HepG2 (cell line): Measurements from ENCODE around the gene CKS1B. TPM values are rescaled to one million over a fixed set of nuclear protein-coding genes. Genes with fewer than 3 reads are reported as not detected.

ENCODE experiments used
- AFF4 ChIP-seq: sonication (generic); formaldehyde crosslinking; IDR thresholded peaks from 2 replicates; pipeline ENCODE4 v1.4.0; 2020; ENCODE audit warnings: missing genetic modification reagents
- FIP1L1 ChIP-seq: fragments of 200-400 bp; formaldehyde crosslinking; IDR thresholded peaks from 2 replicates; pipeline ENCODE4 v1.6.1; 2018; ENCODE audit warnings: low read depth, mild to moderate bottlenecking, low read length, moderate library complexity, borderline replicate concordance; ENCODE audit not compliant: insufficient read depth
- FOXJ3 ChIP-seq: sonication (generic); formaldehyde crosslinking; IDR thresholded peaks from 2 replicates; pipeline ENCODE4 v1.4.0; 2020; ENCODE audit warnings: missing genetic modification reagents, mild to moderate bottlenecking, borderline replicate concordance
- ISL2 ChIP-seq: sonication (generic); formaldehyde crosslinking; IDR thresholded peaks from 2 replicates; pipeline ENCODE4 v1.5.0; 2020; ENCODE audit warnings: missing genetic modification reagents
- NCOA1 ChIP-seq: sonication (generic); formaldehyde crosslinking; IDR thresholded peaks from 2 replicates; pipeline ENCODE4 v1.9.0; 2021; ENCODE audit warnings: missing genetic modification reagents
- POLR2G ChIP-seq: fragments of 200-400 bp; formaldehyde crosslinking; IDR thresholded peaks from 2 replicates; pipeline ENCODE4 v1.6.1; 2018; ENCODE audit warnings: mild to moderate bottlenecking, low read depth, low read length, moderate library complexity
- SP140L ChIP-seq: sonication (generic); formaldehyde crosslinking; IDR thresholded peaks from 2 replicates; pipeline ENCODE4 v1.4.0; 2020; ENCODE audit warnings: missing genetic modification reagents, borderline replicate concordance
- SP5 ChIP-seq: IDR thresholded peaks from 2 replicates; pipeline ENCODE4 v1.6.1; 2016; ENCODE audit warnings: low read depth, borderline replicate concordance
- TCF12 ChIP-seq, 2 experiments: fragments of 450-650 bp in 1 of 2; sonication (generic) in 1 of 2; formaldehyde crosslinking in 1 of 2; IDR thresholded peaks; 2 replicates each; pipeline versions ENCODE4 v1.6.1 to v1.8.0; 2017 to 2022; ENCODE audit warnings: antibody characterized with exemption in 1 of 2, mild to moderate bottlenecking in 1 of 2, missing genetic modification reagents in 1 of 2, moderate library complexity in 1 of 2
- U2AF1 ChIP-seq: fragments of 200-400 bp; formaldehyde crosslinking; optimal IDR thresholded peaks from 2 replicates; pipeline ENCODE3; 2017; ENCODE audit warnings: mild to moderate bottlenecking, low read depth, low read length
- XBP1 ChIP-seq: sonication (generic); formaldehyde crosslinking; IDR thresholded peaks from 2 replicates; pipeline ENCODE4 v1.5.0; 2020; ENCODE audit warnings: missing genetic modification reagents
- ZFP36L1 ChIP-seq: sonication (generic); formaldehyde crosslinking; IDR thresholded peaks from 2 replicates; pipeline ENCODE4 v1.8.0; 2022; ENCODE audit warnings: mild to moderate bottlenecking, missing genetic modification reagents, moderate library complexity
- ZNF205 ChIP-seq: IDR thresholded peaks from 2 replicates; pipeline ENCODE4 v1.6.1; 2018; ENCODE audit warnings: missing biosample characterization, missing genetic modification reagents
- ZNF382 ChIP-seq: sonication (generic); formaldehyde crosslinking; IDR thresholded peaks from 2 replicates; pipeline ENCODE4 v1.5.0; 2020; ENCODE audit warnings: missing genetic modification reagents, mild to moderate bottlenecking, borderline replicate concordance
- ZNF747 ChIP-seq: sonication (generic); formaldehyde crosslinking; IDR thresholded peaks from 2 replicates; pipeline ENCODE4 v1.8.1; 2023; ENCODE audit warnings: missing genetic modification reagents, mild to moderate bottlenecking, borderline replicate concordance
- polyA plus RNA-seq, 8 experiments: library from polyadenylated mRNA; depleted of rRNA in 3 of 8; stranded (reverse) in 7 of 8; unstranded in 1 of 8; fragments of >200 nt; fragmentation: Illumina TruSeq in 4 of 8; extraction: Trizol in 4 of 8; gene quantifications; 2 replicates each; pipeline versions ENCODE4 v1.2.1 to v1.2.3, GENCODE V29; 2011 to 2016; ENCODE audit warnings: low read depth in 4 of 8, missing spikeins in 1 of 8, mixed read lengths in 1 of 8; ENCODE audit not compliant: insufficient read depth in 1 of 8
- total RNA-seq, 5 experiments: library from RNA; depleted of rRNA; stranded (reverse); fragments of >200 nt; fragmentation: Illumina TruSeq; extraction: Trizol; gene quantifications; 2 replicates each; pipeline ENCODE4 v1.2.3, GENCODE V29; 2016; ENCODE audit warnings: low read depth in 1 of 5
- TF ChIP-seq, protein P1 (sequence below): sonication (generic); formaldehyde crosslinking; IDR thresholded peaks from 2 replicates; pipeline ENCODE4 v1.9.0; 2022; ENCODE audit warnings: missing genetic modification reagents, mild to moderate bottlenecking, borderline replicate concordance
- TF ChIP-seq, protein P2 (sequence below): IDR thresholded peaks from 2 replicates; pipeline ENCODE4 v1.6.1; 2016
- TF ChIP-seq, protein P3 (sequence below), 2 experiments: sonication (generic) in 1 of 2; formaldehyde crosslinking in 1 of 2; IDR thresholded peaks; 2 replicates each; pipeline versions ENCODE4 v1.4.0 to v1.6.1; 2018 to 2020; ENCODE audit warnings: missing genetic modification reagents in 2 of 2, borderline replicate concordance in 1 of 2, low read depth in 1 of 2, mild to moderate bottlenecking in 1 of 2, missing biosample characterization in 1 of 2

Gene CKS1B
- total and polyA plus RNA-seq, 2 of the 13 experiments (the other 11 are each of a cell fraction or from before 2014, with no cell fraction given), result 217 to 222 TPM

- no peak; the same call in 1 of the 2 replicates for TF ChIP-seq AFF4 (CRISPR knock-in tag)
- peak; percentile 88 for TF ChIP-seq POLR2G
- peak; percentile 72 for TF ChIP-seq ISL2 (CRISPR knock-in tag)
- TF ChIP-seq, protein P1, sequence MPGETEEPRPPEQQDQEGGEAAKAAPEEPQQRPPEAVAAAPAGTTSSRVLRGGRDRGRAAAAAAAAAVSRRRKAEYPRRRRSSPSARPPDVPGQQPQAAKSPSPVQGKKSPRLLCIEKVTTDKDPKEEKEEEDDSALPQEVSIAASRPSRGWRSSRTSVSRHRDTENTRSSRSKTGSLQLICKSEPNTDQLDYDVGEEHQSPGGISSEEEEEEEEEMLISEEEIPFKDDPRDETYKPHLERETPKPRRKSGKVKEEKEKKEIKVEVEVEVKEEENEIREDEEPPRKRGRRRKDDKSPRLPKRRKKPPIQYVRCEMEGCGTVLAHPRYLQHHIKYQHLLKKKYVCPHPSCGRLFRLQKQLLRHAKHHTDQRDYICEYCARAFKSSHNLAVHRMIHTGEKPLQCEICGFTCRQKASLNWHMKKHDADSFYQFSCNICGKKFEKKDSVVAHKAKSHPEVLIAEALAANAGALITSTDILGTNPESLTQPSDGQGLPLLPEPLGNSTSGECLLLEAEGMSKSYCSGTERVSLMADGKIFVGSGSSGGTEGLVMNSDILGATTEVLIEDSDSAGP (CRISPR knock-in tag), result peak; percentile 89; the same call in 1 of the 2 replicates
- peak; percentile 76 for TF ChIP-seq U2AF1
- TF ChIP-seq, protein P2, sequence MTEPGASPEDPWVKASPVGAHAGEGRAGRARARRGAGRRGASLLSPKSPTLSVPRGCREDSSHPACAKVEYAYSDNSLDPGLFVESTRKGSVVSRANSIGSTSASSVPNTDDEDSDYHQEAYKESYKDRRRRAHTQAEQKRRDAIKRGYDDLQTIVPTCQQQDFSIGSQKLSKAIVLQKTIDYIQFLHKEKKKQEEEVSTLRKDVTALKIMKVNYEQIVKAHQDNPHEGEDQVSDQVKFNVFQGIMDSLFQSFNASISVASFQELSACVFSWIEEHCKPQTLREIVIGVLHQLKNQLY (CRISPR knock-in tag), result peak; percentile 12; the same call in 1 of the 2 replicates
- TF ChIP-seq FIP1L1, result no peak
- no peak for TF ChIP-seq FOXJ3 (CRISPR knock-in tag)
- TF ChIP-seq, protein P3, sequence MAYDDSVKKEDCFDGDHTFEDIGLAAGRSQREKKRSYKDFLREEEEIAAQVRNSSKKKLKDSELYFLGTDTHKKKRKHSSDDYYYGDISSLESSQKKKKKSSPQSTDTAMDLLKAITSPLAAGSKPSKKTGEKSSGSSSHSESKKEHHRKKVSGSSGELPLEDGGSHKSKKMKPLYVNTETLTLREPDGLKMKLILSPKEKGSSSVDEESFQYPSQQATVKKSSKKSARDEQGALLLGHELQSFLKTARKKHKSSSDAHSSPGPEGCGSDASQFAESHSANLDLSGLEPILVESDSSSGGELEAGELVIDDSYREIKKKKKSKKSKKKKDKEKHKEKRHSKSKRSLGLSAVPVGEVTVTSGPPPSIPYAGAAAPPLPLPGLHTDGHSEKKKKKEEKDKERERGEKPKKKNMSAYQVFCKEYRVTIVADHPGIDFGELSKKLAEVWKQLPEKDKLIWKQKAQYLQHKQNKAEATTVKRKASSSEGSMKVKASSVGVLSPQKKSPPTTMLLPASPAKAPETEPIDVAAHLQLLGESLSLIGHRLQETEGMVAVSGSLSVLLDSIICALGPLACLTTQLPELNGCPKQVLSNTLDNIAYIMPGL (CRISPR knock-in tag; IDR thresholded peaks at IDR 0.05; ENCODE audit: borderline replicate concordance in 1 of 2, low read depth in 1 of 2), result peak; percentile 41 to 96; a peak in 3 of 4 replicates
- TF ChIP-seq SP5 (CRISPR knock-in tag), result peak; percentile 93
- TF ChIP-seq ZNF205, result 0 out of 2 replicates have a peak, but pooled peaks have one; percentile 56
- 0 out of 2 replicates have a peak, but pooled peaks have one; percentile 34 for TF ChIP-seq SP140L (CRISPR knock-in tag)
- no peak for TF ChIP-seq TCF12 (IDR thresholded peaks at IDR 0.05)
- TF ChIP-seq TCF12 (CRISPR knock-in tag; IDR thresholded peaks at IDR 0.05), result no peak
- no peak for TF ChIP-seq XBP1
- peak; percentile 46; the same call in 1 of the 2 replicates for TF ChIP-seq NCOA1 (CRISPR knock-in tag)
- 0 out of 2 replicates have a peak, but pooled peaks have one; percentile 39 for TF ChIP-seq ZFP36L1 (CRISPR knock-in tag)
- peak; percentile 54; the same call in 1 of the 2 replicates for TF ChIP-seq ZNF747 (CRISPR knock-in tag)
- no peak for TF ChIP-seq ZNF382 (CRISPR knock-in tag)
Observed at GRCh38 chr1:154961207-154962155, 13.0 kb upstream of the CKS1B start, which contains the start of gene PYGO2 (continued).
